GM21717 (cell line): ENCODE results near the gene MEGF11.

ENCODE experiments used
- ATAC-seq: cut with Tn5 transposase; IDR thresholded peaks from one replicate; pipeline ENCODE4 v1.9.1; 2021; ENCODE audit warnings: mild to moderate bottlenecking, moderate library complexity; ENCODE audit not compliant: unreplicated experiment

Gene MEGF11

GRCh38 chr15:66040211-66040892, 213.2 kb downstream of the MEGF11 start:
- no peak for ATAC-seq

- ATAC-seq = no peak
These were observed 214.3 kb downstream of the MEGF11 start for GRCh38 chr15:66039117-66039871.

- ATAC-seq = no peak
These were observed 215.0 kb downstream of the MEGF11 start for GRCh38 chr15:66038387-66039116.

DNA sequence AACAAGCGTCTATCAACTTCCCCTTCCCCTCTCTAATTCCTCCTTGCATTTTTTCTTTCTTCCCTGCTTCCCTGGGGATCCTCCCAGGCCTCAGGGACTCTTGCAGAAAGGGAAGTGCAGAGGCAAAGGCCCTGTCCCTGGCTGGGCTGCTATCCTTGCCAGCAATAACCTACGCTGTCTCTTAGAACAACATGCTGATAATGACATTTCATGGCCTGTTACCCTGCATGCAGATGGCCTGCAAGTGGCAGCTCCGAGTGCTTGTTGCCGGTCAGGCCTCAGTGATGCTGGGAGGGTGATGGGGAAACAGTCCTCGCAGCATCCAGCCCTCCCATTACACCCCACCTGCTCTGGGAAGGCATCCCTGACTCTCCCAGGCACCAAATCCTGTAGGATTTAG, 216.7 kb downstream of the MEGF11 start:
- ATAC-seq = no peak

DNA sequence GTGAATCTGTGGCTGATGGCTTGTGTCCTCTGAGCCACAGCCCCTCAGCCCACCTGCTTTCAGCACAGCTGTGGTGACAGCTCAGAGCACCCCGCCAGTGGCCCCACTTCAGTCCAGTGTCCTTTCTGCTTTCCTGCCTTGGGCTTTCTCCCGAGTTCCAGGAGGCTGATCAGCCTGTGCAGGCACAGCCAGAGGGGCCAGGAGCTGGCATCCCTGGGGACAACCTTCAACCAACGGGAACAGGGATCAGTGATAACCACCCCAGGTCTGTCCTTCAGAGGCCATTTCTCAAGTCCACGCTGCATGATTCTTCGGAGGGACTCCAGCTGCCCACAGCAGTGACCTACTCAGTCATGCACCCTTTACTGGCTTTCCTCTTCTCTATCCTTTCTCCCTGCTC, 217.6 kb downstream of the MEGF11 start:
- no peak for ATAC-seq

DNA sequence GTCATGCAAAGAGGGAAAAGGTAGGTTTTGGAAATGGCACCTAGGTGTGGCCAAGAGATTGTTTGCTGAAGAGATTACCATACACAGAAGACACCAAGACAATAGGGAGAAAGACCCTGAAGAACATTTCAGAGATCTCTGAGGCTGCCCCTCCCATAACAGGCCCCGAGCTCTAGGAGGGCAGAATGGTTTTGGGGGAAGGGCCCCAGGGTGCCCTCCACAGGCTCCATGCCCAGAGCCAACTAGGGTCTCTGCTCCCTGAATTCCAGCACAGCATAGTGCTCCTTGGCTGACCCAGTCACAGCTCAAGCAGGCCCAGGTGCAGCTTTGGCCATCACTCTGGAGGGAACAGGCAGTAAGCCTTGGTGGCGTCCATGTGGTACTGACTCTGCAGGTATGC, 220.4 kb downstream of the MEGF11 start:
- no peak for ATAC-seq

DNA sequence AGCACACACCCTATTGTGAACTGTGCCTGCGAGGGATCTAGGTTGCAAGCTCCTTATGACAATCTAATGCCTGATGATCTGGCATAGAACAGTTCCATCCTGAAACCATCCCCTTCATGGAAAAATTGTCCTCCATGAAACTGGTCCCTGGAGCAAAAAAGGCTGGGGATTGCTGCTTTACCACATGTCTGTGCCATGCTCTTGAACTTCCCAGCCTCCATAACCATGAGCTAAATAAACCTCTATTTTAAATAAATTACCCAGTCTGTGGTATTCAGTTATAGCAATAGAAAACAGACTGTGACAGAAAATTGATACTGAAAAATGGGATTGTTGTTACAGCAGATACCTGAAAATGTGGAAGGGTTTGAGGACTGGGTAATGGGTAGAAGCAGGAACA, 221.5 kb downstream of the MEGF11 start:
- ATAC-seq = no peak

DNA sequence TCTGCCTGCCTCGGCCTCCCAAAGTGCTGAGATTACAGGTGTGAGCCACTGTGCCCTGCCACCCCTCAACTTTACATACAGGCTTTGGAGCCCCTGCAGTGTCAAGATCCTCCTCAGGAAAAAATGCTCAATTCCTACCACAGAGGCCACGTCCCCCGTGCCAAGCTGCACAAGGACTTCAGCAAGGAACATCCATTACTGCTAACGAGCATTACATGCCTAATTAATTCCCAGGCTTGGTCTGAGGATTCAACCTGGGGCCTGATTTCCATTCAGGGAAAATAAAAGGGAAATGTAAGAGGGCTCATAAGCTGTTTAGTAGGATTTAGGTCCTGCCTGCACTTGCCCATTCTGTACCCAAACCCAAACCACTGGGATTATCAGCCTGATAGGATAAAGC, 222.9 kb downstream of the MEGF11 start:
- ATAC-seq = no peak

- ATAC-seq = no peak
These were observed 223.9 kb downstream of the MEGF11 start for GRCh38 chr15:66029650-66030049.

GRCh38 chr15:66027268-66027805, 226.2 kb downstream of the MEGF11 start:
- ATAC-seq = no peak

- no peak for ATAC-seq
These were observed 227.6 kb downstream of the MEGF11 start for GRCh38 chr15:66025972-66026371.

- ATAC-seq = no peak
These were observed 228.5 kb downstream of the MEGF11 start for GRCh38 chr15:66025015-66025452.

DNA sequence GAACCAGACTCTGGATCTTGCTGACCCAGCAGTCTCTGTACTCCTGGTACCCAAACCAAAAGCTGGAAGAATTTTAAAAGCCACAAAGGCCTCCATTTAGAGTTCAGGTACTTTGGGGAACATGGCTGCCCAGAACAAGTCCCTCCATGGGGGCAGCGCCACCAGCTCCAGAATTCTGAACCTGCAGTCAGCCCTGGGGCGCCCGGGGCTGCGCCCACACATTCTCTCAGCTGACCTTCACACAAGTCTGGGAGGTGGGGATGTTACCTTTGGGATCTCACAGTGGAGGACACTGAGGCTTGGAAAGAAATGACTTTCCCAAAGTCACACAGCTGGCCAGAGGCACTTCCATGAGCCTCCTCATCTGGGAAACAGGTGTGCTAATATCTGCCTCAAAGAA, 229.4 kb downstream of the MEGF11 start:
- ATAC-seq = no peak

- ATAC-seq = no peak
These were observed 230.1 kb downstream of the MEGF11 start for GRCh38 chr15:66023311-66023972.

GRCh38 chr15:66022163-66022525, 231.4 kb downstream of the MEGF11 start:
- ATAC-seq = no peak

DNA sequence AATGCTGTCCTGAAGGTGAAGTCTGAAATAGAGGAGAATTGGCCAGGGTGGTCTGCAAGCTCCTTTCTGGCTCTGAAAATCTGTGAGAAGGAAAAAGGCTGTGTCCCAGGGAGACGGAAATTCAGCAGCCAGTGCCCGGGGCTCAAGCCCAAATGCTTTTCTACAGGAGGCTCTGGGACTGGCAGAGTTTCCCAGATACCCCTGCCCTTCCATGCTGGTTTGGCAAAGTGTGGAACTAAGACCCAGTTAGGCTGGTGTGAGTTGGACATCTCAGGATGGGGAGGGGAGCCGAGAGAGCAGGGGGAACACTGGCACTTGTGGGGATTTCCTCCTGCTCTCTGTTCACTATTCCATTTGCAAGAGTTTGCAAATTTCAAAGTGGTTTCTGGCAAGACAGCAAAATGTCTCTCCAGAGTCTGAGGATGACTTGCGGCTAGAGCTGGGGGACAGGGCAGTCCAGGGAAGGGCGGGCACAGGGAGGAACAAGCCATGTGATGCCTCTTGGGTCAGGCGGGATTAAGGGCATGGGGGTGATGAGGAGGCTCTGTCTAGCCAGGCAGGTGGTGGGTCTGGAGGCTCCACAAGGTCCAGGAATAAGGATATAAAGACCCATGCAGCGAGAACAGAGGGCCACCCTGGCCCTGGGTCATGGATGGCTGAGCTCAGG, 231.9 kb downstream of the MEGF11 start:
- no peak for ATAC-seq

GRCh38 chr15:66019826-66020398, 233.6 kb downstream of the MEGF11 start:
- no peak for ATAC-seq

DNA sequence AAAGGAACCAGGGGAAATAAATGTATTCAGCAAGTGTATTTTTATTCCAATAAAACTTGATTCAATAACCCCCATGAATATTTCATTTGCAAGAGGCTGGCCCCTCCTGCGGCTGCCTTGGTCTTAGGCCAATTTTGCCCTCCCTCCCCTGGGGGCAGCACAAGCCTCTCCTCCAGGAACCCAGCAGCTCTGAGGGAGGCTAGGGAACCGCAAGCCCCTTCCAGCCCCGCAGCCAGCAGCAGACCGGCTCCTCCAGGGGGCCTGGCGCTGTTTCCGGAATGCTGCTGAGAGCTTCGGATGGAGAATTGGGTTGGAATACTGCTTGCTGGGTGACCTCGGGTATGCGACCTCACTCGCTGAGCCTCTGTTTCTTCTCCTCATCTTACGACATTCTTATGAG, 234.2 kb downstream of the MEGF11 start:
- ATAC-seq = no peak

- ATAC-seq = no peak
These were observed 235.1 kb downstream of the MEGF11 start for GRCh38 chr15:66018488-66018797.

DNA sequence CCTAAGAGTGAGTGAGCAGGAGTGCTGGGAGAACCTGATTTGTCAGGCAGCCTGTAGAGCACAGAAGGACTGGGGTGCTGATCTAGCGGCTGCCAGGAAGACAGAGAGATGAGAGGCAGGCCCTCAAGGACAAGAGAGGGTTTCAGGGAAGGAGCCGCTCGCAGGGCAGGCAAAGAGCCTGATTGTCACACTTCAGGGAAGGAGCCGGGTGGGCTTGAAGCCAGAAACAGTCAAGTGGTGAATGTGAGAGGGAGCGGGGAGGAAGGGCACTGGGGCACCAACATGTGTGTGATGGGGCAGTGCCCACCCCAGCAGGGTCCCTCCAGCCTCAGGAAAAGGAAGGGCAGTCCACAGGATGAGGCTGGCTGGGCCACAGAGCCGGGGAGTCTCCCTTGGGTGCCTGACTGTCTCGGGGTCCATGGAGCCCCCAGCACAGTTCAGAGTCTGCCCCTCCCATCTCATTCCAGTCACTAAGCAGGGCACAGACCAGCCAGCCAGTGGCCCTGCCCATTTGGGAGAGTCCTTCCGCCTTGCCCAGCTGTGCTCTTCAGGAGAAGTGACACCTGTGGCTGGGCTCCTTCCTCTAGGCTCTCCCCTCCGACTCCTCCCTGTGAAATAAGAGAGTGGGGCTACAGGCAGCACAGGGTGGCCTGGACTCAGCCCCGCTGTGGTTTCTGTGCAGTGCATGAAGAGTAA, 235.6 kb downstream of the MEGF11 start:
- ATAC-seq = no peak
